ENCODE measurements around the gene ACOT11. TPM values are rescaled to one million over a fixed set of nuclear protein-coding genes. Genes with fewer than 3 reads are reported as not detected.
A peak's percentile ranks its signal among the peaks of the same experiment; 100 is the strongest.

Gene ACOT11
- total and polyA plus RNA-seq, 2 of the 13 experiments (the other 11 are each of a cell fraction or from before 2014, with no cell fraction given) = 2.6 to 3.3 TPM

DNA sequence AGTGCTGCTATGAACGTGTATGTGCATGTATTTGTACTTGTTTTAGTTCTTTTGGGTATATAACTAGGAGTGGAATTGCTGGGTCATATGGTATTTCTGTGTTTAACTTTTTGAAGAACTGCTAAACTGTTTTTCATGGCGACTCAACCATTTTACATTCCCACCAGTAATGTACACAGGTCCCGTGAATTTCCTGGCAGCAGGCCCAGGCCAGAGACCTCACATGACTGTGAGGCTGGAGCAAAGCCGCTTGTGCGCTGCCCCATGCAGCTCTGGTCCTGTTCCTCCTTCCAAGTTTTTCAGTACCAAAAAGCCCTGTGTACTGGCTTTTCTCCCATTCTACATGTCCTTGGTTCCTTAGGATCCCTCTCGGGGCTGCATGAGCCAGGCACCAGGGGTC is 29.6 kb downstream of the ACOT11 start (continued):
- TF ChIP-seq ZNF878 (CRISPR knock-in tag; IDR thresholded peaks at IDR 0.05) = no peak
- TF ChIP-seq, protein P1, sequence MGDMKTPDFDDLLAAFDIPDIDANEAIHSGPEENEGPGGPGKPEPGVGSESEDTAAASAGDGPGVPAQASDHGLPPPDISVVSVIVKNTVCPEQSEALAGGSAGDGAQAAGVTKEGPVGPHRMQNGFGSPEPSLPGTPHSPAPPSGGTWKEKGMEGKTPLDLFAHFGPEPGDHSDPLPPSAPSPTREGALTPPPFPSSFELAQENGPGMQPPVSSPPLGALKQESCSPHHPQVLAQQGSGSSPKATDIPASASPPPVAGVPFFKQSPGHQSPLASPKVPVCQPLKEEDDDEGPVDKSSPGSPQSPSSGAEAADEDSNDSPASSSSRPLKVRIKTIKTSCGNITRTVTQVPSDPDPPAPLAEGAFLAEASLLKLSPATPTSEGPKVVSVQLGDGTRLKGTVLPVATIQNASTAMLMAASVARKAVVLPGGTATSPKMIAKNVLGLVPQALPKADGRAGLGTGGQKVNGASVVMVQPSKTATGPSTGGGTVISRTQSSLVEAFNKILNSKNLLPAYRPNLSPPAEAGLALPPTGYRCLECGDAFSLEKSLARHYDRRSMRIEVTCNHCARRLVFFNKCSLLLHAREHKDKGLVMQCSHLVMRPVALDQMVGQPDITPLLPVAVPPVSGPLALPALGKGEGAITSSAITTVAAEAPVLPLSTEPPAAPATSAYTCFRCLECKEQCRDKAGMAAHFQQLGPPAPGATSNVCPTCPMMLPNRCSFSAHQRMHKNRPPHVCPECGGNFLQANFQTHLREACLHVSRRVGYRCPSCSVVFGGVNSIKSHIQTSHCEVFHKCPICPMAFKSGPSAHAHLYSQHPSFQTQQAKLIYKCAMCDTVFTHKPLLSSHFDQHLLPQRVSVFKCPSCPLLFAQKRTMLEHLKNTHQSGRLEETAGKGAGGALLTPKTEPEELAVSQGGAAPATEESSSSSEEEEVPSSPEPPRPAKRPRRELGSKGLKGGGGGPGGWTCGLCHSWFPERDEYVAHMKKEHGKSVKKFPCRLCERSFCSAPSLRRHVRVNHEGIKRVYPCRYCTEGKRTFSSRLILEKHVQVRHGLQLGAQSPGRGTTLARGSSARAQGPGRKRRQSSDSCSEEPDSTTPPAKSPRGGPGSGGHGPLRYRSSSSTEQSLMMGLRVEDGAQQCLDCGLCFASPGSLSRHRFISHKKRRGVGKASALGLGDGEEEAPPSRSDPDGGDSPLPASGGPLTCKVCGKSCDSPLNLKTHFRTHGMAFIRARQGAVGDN (CRISPR knock-in tag; IDR thresholded peaks at IDR 0.05) = 0 out of 2 replicates have a peak, but pooled peaks have one; percentile 17
- TF ChIP-seq, protein P2, sequence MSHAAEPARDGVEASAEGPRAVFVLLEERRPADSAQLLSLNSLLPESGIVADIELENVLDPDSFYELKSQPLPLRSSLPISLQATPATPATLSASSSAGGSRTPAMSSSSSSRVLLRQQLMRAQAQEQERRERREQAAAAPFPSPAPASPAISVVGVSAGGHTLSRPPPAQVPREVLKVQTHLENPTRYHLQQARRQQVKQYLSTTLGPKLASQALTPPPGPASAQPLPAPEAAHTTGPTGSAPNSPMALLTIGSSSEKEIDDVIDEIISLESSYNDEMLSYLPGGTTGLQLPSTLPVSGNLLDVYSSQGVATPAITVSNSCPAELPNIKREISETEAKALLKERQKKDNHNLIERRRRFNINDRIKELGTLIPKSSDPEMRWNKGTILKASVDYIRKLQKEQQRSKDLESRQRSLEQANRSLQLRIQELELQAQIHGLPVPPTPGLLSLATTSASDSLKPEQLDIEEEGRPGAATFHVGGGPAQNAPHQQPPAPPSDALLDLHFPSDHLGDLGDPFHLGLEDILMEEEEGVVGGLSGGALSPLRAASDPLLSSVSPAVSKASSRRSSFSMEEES (CRISPR knock-in tag; IDR thresholded peaks at IDR 0.05) = peak; percentile 88
- 0 out of 2 replicates have a peak, but pooled peaks have one; percentile 10 for TF ChIP-seq BCL6 (CRISPR knock-in tag; IDR thresholded peaks at IDR 0.05)
- 0 out of 2 replicates have a peak, but pooled peaks have one; percentile 24 for TF ChIP-seq NFIC (IDR thresholded peaks at IDR 0.05; ENCODE audit: low read length)
- TF ChIP-seq KDM2A (CRISPR knock-in tag; IDR thresholded peaks at IDR 0.05; ENCODE audit: borderline replicate concordance, low read depth) = peak; percentile 22; the same call in 1 of the 2 replicates
- peak; percentile 15; the same call in 1 of the 2 replicates for TF ChIP-seq KAT8 (CRISPR knock-in tag; IDR thresholded peaks at IDR 0.05)
- TF ChIP-seq, protein P3, sequence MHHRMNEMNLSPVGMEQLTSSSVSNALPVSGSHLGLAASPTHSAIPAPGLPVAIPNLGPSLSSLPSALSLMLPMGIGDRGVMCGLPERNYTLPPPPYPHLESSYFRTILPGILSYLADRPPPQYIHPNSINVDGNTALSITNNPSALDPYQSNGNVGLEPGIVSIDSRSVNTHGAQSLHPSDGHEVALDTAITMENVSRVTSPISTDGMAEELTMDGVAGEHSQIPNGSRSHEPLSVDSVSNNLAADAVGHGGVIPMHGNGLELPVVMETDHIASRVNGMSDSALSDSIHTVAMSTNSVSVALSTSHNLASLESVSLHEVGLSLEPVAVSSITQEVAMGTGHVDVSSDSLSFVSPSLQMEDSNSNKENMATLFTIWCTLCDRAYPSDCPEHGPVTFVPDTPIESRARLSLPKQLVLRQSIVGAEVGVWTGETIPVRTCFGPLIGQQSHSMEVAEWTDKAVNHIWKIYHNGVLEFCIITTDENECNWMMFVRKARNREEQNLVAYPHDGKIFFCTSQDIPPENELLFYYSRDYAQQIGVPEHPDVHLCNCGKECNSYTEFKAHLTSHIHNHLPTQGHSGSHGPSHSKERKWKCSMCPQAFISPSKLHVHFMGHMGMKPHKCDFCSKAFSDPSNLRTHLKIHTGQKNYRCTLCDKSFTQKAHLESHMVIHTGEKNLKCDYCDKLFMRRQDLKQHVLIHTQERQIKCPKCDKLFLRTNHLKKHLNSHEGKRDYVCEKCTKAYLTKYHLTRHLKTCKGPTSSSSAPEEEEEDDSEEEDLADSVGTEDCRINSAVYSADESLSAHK (CRISPR knock-in tag; IDR thresholded peaks at IDR 0.05; ENCODE audit: borderline replicate concordance) = no peak
- TF ChIP-seq FOXA1 (IDR thresholded peaks at IDR 0.05) = no peak
- TF ChIP-seq FOXA1 (CRISPR knock-in tag; IDR thresholded peaks at IDR 0.05) = peak; percentile 56
- no peak for TF ChIP-seq NR2F6 (IDR thresholded peaks at IDR 0.05)
- TF ChIP-seq NR2F6 (CRISPR knock-in tag; IDR thresholded peaks at IDR 0.05) = peak; percentile 19; the same call in 1 of the 2 replicates
- peak; percentile 54 for TF ChIP-seq FOXA3 (CRISPR knock-in tag; IDR thresholded peaks at IDR 0.05)
- peak; percentile 18 for TF ChIP-seq YY1 (IDR thresholded peaks at IDR 0.05; ENCODE audit: insufficient read depth, insufficient replicate concordance, low read depth, low read length)
- no peak for TF ChIP-seq RXRA (CRISPR knock-in tag; IDR thresholded peaks at IDR 0.05)
- peak; percentile 61 for TF ChIP-seq BHLHE40 (IDR thresholded peaks at IDR 0.05; ENCODE audit: low read length)
- TF ChIP-seq GATAD2A (CRISPR knock-in tag; IDR thresholded peaks at IDR 0.05) = peak; percentile 26; the same call in 1 of the 2 replicates
- TF ChIP-seq, protein P4, sequence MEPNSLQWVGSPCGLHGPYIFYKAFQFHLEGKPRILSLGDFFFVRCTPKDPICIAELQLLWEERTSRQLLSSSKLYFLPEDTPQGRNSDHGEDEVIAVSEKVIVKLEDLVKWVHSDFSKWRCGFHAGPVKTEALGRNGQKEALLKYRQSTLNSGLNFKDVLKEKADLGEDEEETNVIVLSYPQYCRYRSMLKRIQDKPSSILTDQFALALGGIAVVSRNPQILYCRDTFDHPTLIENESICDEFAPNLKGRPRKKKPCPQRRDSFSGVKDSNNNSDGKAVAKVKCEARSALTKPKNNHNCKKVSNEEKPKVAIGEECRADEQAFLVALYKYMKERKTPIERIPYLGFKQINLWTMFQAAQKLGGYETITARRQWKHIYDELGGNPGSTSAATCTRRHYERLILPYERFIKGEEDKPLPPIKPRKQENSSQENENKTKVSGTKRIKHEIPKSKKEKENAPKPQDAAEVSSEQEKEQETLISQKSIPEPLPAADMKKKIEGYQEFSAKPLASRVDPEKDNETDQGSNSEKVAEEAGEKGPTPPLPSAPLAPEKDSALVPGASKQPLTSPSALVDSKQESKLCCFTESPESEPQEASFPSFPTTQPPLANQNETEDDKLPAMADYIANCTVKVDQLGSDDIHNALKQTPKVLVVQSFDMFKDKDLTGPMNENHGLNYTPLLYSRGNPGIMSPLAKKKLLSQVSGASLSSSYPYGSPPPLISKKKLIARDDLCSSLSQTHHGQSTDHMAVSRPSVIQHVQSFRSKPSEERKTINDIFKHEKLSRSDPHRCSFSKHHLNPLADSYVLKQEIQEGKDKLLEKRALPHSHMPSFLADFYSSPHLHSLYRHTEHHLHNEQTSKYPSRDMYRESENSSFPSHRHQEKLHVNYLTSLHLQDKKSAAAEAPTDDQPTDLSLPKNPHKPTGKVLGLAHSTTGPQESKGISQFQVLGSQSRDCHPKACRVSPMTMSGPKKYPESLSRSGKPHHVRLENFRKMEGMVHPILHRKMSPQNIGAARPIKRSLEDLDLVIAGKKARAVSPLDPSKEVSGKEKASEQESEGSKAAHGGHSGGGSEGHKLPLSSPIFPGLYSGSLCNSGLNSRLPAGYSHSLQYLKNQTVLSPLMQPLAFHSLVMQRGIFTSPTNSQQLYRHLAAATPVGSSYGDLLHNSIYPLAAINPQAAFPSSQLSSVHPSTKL (CRISPR knock-in tag; IDR thresholded peaks at IDR 0.05) = peak; percentile 37; the same call in 1 of the 2 replicates
- TF ChIP-seq SMAD9 (CRISPR knock-in tag; IDR thresholded peaks at IDR 0.05) = no peak
- no peak for TF ChIP-seq ZNF674 (CRISPR knock-in tag; IDR thresholded peaks at IDR 0.05; ENCODE audit: low read depth)
- 0 out of 2 replicates have a peak, but pooled peaks have one; percentile 15 for TF ChIP-seq GABPB1 (CRISPR knock-in tag; IDR thresholded peaks at IDR 0.05)

Data from HepG2 (cell line).